Gastrocnemius medialis (tissue), 4 donors: ENCODE data around the gene SHISAL2B.
"Not testable (repeated sequence)": the region's sequence is repeated elsewhere in the genome, so short reads cannot be mapped to it uniquely, and the experiment has no call there.

ENCODE experiments used
- POLR2A ChIP-seq, 2 donors: fragments of 450-650 bp; IDR thresholded peaks; one replicate each; pipeline ENCODE4 v1.6.1; 2017; ENCODE audit warnings: antibody characterized with exemption in 2 of 2, mild to moderate bottlenecking in 2 of 2, moderate library complexity in 2 of 2
- TF ChIP-seq, protein P1 (sequence below), 5 experiments: fragments of 450-650 bp in 3 of 5; fragments of 200-600 bp in 2 of 5; sonication (generic) in 2 of 5; IDR thresholded peaks in 4 of 5; conservative IDR thresholded peaks in 1 of 5; 1 replicate in 4 of 5; 2 replicates in 1 of 5; pipeline ENCODE4 v1.5.1; 2016 to 2019; ENCODE audit warnings: antibody characterized with exemption in 5 of 5, mild to moderate bottlenecking in 3 of 5, moderate library complexity in 3 of 5

DNA sequence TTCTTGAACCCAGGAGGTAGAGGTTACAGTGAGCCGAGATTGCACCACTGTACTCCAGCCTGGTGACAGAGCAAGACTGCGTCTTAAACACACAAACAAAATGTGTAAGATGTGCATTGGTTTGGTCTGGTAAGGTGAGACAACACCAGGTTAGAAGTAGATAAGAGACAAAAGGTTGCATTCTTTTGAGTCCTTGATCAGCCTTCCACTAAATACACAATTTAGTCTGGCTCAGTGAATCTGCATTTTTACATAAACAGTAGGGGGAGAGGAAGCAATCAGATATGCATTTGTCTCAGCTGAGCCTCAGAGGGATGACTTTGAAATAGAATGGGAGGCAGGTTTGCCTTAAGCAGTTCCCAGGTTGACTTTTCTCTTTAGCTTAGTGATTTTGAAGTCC lies 15.8 kb downstream of the SHISAL2B start:
- TF ChIP-seq, protein P1, sequence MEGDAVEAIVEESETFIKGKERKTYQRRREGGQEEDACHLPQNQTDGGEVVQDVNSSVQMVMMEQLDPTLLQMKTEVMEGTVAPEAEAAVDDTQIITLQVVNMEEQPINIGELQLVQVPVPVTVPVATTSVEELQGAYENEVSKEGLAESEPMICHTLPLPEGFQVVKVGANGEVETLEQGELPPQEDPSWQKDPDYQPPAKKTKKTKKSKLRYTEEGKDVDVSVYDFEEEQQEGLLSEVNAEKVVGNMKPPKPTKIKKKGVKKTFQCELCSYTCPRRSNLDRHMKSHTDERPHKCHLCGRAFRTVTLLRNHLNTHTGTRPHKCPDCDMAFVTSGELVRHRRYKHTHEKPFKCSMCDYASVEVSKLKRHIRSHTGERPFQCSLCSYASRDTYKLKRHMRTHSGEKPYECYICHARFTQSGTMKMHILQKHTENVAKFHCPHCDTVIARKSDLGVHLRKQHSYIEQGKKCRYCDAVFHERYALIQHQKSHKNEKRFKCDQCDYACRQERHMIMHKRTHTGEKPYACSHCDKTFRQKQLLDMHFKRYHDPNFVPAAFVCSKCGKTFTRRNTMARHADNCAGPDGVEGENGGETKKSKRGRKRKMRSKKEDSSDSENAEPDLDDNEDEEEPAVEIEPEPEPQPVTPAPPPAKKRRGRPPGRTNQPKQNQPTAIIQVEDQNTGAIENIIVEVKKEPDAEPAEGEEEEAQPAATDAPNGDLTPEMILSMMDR (IDR thresholded peaks at IDR 0.05 in 4 of 5, conservative IDR thresholded peaks at IDR 0.05 in 1 of 5): not testable (repeated sequence)
- TF ChIP-seq POLR2A (IDR thresholded peaks at IDR 0.05): not testable (repeated sequence)
